ENCODE data around the gene FGFBP1. TPM values are rescaled to one million over a fixed set of nuclear protein-coding genes. Genes with fewer than 3 reads are reported as not detected.
A peak's percentile ranks its signal among the peaks of the same experiment; 100 is the strongest.

The FGFBP1 gene
- total RNA-seq, 1 donor from 2014 or later, result 22.1 TPM

DNA sequence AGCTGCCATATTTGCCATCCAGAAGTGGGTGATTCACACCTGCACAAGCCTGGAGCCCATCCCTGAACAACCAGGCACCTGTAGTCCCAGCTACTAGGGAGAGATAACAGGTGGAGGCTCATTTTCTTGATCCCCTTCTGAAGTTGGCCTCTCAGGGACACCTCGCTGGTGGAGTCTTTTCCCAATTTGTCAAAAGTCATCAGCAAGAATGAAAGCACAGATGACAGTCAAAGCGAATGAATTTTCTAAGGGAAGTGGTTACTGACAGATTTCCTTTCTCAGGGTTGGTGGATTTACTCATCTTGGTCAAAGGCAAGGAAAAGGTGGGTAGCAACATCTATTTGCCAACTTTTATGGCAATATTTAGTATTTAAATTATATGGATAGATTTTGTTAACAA, 36.5 kb downstream of the FGFBP1 start:
- Mint-ChIP-seq H3K4me1 (ENCODE audit: unreplicated experiment) (peaks cover 9% of the 10 kb centered on the region), H3K27ac (no peak overlapping the region), H3K36me3 (no peaks in the 10 kb centered on the region), H3K27me3 (peaks cover 13% of the 10 kb centered on the region), H3K4me3 (no peak overlapping the region), H3K9me3 (peaks cover 14% of the 10 kb centered on the region)
- DNase-seq (ENCODE audit: extremely low spot score, unreplicated experiment), result no peak
- TF ChIP-seq, protein P1, sequence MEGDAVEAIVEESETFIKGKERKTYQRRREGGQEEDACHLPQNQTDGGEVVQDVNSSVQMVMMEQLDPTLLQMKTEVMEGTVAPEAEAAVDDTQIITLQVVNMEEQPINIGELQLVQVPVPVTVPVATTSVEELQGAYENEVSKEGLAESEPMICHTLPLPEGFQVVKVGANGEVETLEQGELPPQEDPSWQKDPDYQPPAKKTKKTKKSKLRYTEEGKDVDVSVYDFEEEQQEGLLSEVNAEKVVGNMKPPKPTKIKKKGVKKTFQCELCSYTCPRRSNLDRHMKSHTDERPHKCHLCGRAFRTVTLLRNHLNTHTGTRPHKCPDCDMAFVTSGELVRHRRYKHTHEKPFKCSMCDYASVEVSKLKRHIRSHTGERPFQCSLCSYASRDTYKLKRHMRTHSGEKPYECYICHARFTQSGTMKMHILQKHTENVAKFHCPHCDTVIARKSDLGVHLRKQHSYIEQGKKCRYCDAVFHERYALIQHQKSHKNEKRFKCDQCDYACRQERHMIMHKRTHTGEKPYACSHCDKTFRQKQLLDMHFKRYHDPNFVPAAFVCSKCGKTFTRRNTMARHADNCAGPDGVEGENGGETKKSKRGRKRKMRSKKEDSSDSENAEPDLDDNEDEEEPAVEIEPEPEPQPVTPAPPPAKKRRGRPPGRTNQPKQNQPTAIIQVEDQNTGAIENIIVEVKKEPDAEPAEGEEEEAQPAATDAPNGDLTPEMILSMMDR (conservative IDR thresholded peaks at IDR 0.05), result no peak

GRCh38 chr4:15901007-15901406, 37.5 kb downstream of the FGFBP1 start:
- Mint-ChIP-seq H3K27ac (no peak overlapping the region), H3K4me1 (ENCODE audit: unreplicated experiment) (peaks cover 9% of the 10 kb centered on the region), H3K36me3 (no peaks in the 10 kb centered on the region), H3K4me3 (no peak overlapping the region), H3K9me3 (peaks cover 14% of the 10 kb centered on the region), H3K27me3 (peaks cover 13% of the 10 kb centered on the region)
- no peak for DNase-seq (ENCODE audit: extremely low spot score, unreplicated experiment)
- TF ChIP-seq, protein P1 (conservative IDR thresholded peaks at IDR 0.05), result no peak

GRCh38 chr4:15899511-15899910, 39.0 kb downstream of the FGFBP1 start:
- H3K27ac Mint-ChIP-seq, result no peak overlapping the region
- peaks cover 9% of the 10 kb centered on the region for H3K4me1 Mint-ChIP-seq (ENCODE audit: unreplicated experiment)
- no peaks in the 10 kb centered on the region for H3K36me3 Mint-ChIP-seq
- H3K9me3 Mint-ChIP-seq, result peaks cover 13% of the 10 kb centered on the region
- TF ChIP-seq, protein P1 (conservative IDR thresholded peaks at IDR 0.05), result no peak
- peaks cover 14% of the 10 kb centered on the region for H3K27me3 Mint-ChIP-seq
- no peak overlapping the region for H3K4me3 Mint-ChIP-seq
- no peak for DNase-seq (ENCODE audit: extremely low spot score, unreplicated experiment)

- peaks cover 9% of the 10 kb centered on the region for H3K9me3 Mint-ChIP-seq
- TF ChIP-seq, protein P1 (conservative IDR thresholded peaks at IDR 0.05), result no peak
- H3K27ac Mint-ChIP-seq, result peak overlapping the region; percentile 75
- H3K4me3 Mint-ChIP-seq, result no peak overlapping the region
- H3K36me3 Mint-ChIP-seq, result peaks cover under 1% of the 10 kb centered on the region
- DNase-seq (ENCODE audit: extremely low spot score, unreplicated experiment), result no peak
- peaks cover 13% of the 10 kb centered on the region for H3K27me3 Mint-ChIP-seq
- peaks cover 9% of the 10 kb centered on the region for H3K4me1 Mint-ChIP-seq (ENCODE audit: unreplicated experiment)
Observed at GRCh38 chr4:15898902-15899301, 39.6 kb downstream of the FGFBP1 start.

DNA sequence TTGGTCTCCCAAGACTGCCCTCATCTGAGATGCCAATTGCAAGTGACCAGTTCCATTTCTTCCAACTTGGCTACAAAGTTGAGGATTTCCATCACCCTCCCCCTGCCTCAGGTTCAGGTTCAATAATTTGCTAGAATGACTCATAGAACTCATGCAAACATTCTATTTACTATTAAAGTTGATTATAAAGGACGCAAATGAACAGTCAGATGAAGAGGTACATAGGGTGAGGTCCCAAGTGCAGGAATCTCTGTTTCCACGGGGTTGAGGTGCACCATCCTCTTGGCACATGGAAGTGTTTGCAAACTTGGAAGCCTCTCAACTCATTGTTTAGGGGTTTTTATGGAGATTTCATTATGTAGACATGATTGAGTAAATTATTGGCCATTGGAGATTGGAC, 41.0 kb downstream of the FGFBP1 start:
- Mint-ChIP-seq H3K27me3 (peaks cover 15% of the 10 kb centered on the region), H3K4me3 (no peak overlapping the region), H3K4me1 (ENCODE audit: unreplicated experiment) (peaks cover 9% of the 10 kb centered on the region), H3K36me3 (peaks cover 4% of the 10 kb centered on the region), H3K27ac (no peak overlapping the region), H3K9me3 (peaks cover 12% of the 10 kb centered on the region)
- no peak for DNase-seq (ENCODE audit: extremely low spot score, unreplicated experiment)
- TF ChIP-seq, protein P1 (conservative IDR thresholded peaks at IDR 0.05), result no peak

All from type B pancreatic cell (in vitro differentiated cells).